ENCODE measurements around the gene ACVR1. TPM values are rescaled to one million over a fixed set of nuclear protein-coding genes. Genes with fewer than 3 reads are reported as not detected.
"Not testable (repeated sequence)": the region's sequence is repeated elsewhere in the genome, so short reads cannot be mapped to it uniquely, and the experiment has no call there.

The ACVR1 gene
- total RNA-seq, 1 donor from 2014 or later: 41.3 TPM

GRCh38 chr2:157895531-157895930 lies 19.4 kb upstream of the ACVR1 start:
- intact Hi-C loops (cut with micrococcal nuclease): loop anchor here (5.0 kb wide), 4 partner anchors 568 to 1817 kb away; partner anchors contain the start of genes ERMN, MARCHF7 and WDSUB1

- intact Hi-C loops (cut with micrococcal nuclease): loop anchor here (5.0 kb wide), 4 partner anchors 568 to 1817 kb away; partner anchors contain the start of genes ERMN, MARCHF7 and WDSUB1
Measured at GRCh38 chr2:157894694-157895435, 18.7 kb upstream of the ACVR1 start.

DNA sequence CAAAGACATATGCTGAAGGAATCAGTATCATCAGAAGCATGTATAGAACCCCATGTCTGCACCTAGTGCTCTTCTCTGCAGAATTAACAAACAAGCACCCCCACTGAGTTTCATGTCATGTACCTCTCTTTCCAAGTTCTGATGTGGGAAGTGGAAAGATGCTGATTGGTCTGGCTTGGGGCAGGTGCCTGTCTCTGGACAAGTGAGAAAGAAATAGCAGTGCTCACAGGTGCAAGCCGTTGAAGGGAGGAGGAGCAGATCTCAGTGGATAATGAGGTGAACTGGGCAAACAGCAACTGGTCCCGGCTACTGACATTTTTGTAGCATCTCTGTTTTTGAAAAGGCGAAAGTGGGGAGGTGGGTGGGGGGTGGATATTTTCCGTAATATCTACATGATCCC lies 17.5 kb upstream of the ACVR1 start:
- intact Hi-C loops (cut with micrococcal nuclease): no loop called here

- intact Hi-C loops (cut with micrococcal nuclease): loop anchor here (1.0 kb wide), 1 partner anchor 14 kb away; no protein-coding TSS in a partner anchor
Measured at GRCh38 chr2:157891643-157892041, 15.5 kb upstream of the ACVR1 start.

DNA sequence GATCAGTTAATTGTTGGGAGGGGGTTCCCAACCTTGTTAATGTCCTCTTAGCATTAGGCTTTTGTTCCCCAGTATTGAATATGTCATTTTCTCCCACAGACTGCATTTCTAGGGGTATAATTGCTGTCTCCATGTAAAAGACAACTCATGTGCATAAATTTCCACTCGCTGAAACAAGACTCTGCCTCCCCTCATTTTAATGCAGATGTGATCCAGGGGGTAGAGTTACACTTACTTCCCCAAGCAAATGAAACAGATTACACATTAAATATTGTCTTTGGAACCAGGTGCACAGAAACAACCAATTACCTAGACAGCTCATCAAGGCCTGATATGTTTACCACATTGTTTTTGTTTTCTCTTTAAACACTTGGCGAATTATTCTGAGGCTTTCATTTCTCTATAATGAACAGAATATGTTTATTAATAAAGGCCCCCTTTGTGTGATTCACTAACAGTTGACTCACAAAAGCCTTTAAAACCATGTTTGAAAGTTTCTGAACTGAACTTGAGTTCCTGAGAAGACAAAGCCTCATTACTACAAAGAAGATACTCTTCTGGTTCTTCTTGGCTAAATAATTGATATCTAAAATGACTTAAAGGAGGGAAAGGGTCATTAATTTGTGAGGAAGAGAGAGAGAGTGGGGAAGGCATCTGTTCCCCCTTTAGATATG lies 15.0 kb upstream of the ACVR1 start:
- intact Hi-C loops (cut with micrococcal nuclease): loop anchor here (1.0 kb wide), 1 partner anchor 14 kb away; no protein-coding TSS in a partner anchor

GRCh38 chr2:157887946-157888345 lies 11.8 kb upstream of the ACVR1 start:
- intact Hi-C loops (cut with micrococcal nuclease): no loop called here

- intact Hi-C loops (cut with micrococcal nuclease): not testable (repeated sequence)
Measured at GRCh38 chr2:157884533-157884932, 8.4 kb upstream of the ACVR1 start.

- intact Hi-C loops (cut with micrococcal nuclease): no loop called here
Measured at GRCh38 chr2:157880927-157881326, 4.8 kb upstream of the ACVR1 start.

DNA sequence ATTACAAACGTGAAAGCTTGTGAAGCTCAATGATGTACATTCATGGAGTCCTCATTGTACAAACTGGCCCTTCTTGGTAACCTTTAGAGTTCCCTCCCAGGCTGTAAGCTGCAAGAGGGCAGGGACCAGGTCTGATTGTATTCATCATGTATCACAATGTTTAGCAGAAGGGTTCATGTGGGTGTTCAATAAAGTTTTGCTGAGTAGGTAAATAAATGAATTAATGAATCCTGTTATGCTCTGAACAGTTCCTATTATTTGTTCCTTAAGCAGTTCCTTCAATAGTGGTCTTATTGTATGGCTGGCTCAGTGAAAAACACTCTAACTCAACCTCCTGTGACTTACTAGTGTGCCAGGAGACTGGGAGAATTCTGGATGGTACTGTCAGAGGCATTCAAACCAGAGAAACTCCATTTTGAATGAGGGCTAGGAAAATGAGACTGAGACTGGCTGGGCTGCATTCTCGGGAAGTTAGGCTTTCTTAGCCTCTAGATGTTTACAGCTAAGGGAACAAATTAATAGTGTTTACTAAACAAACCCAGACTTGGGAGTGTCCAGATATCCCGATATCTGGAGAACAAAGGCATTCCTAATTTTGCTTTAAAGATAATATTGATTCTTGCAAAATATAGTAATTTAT lies 1.8 kb upstream of the ACVR1 start:
- intact Hi-C loops (cut with micrococcal nuclease): loop anchor here (1.0 to 5.0 kb wide), 5 partner anchors 13 to 1536 kb away; no protein-coding TSS in a partner anchor

- intact Hi-C loops (cut with micrococcal nuclease): loop anchor here (1.0 to 5.0 kb wide), 12 partner anchors 15 to 1836 kb away; partner anchors contain the start of genes ACVR1C, CCDC148, MARCHF7 and PKP4
Measured at GRCh38 chr2:157876786-157877138, 632 bp upstream of the ACVR1 start.

- intact Hi-C loops (cut with micrococcal nuclease): loop anchor here (1.0 to 5.0 kb wide), 11 partner anchors 8 to 1837 kb away; partner anchors contain the start of genes ACVR1C, CCDC148, MARCHF7 and PKP4
Measured at GRCh38 chr2:157875641-157876065, 477 bp downstream of the ACVR1 start.

DNA sequence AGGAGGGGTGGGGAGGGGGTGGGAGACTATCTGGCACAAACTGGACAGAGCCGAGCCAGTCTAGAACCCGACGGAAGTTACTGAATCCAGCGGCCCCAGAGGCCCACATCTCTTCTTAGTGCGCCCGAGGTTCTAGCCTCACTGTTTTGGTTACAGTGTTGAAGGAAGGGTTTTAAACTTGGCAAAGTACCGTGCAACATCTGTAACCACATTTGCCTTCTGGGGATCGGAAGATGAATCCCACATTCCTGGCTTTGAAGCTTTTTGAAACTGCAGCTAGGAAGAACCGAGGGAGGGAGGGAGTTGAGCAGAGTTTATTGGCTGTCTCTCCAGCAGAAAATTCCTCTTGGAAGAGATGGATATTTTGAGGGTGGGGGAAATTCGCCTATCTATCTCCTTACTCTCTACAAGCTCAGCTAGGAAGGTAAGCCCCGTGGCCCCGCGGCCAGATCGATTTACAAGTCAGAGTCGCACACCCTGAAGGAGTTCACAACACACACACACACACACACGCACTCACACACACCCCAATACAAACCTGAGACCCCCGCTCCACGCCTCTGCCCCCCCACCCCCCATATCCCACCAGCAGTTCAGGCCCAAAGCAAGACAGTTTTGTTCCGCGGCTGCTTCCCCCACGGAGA lies 1.0 kb downstream of the ACVR1 start:
- intact Hi-C loops (cut with micrococcal nuclease): loop anchor here (1.0 to 5.0 kb wide), 2 partner anchors 8 to 1533 kb away; no protein-coding TSS in a partner anchor

DNA sequence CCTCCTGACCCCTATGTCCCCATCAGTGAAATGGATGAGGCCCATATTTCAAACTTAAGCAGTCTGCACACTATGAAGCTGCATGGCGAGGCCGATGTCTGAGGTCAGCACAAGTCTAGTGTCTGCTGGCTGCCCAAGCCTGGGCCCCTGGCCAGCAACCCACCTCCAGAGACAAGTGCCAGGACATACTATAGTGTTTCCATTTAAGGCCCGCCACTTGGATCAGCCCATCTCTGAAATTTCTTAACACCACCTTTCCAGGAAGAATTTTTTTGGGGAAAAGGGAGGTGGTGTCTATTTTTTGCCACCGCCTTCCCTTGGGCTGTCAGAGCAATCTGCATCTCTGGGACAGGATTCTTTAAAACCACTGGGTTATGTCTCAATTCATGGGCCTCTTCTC lies 1.8 kb downstream of the ACVR1 start:
- intact Hi-C loops (cut with micrococcal nuclease): no loop called here

- intact Hi-C loops (cut with micrococcal nuclease): no loop called here
Measured at GRCh38 chr2:157872791-157873190, 3.3 kb downstream of the ACVR1 start.

DNA sequence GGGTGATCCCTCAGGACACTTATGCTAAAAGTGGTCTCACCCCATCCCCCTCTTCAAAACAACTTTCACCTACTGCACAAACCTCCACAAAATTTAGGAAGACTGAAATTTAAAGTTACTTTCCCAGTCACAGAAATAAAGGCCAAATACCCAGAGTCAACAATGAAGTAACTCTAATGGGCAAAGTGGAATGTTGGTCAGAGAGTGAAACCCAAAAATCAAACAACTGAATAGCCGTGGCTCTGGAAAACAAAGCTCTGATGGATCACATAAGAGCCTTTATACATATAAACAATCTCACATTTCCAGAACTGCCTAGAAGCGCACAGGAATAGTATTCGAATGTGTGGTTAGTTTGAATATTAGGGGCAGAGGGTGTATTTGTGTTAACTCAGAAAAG lies 4.7 kb downstream of the ACVR1 start:
- intact Hi-C loops (cut with micrococcal nuclease): no loop called here

GRCh38 chr2:157868993-157869392 lies 7.1 kb downstream of the ACVR1 start:
- intact Hi-C loops (cut with micrococcal nuclease): loop anchor here (5.0 kb wide), 1 partner anchor 33 kb away; no protein-coding TSS in a partner anchor

GRCh38 chr2:157867703-157868102 lies 8.4 kb downstream of the ACVR1 start:
- intact Hi-C loops (cut with micrococcal nuclease): loop anchor here (1.0 to 5.0 kb wide), 2 partner anchors 8 to 35 kb away; no protein-coding TSS in a partner anchor

GRCh38 chr2:157866666-157867642 lies 9.2 kb downstream of the ACVR1 start:
- intact Hi-C loops (cut with micrococcal nuclease): loop anchor here (1.0 to 5.0 kb wide), 2 partner anchors 8 to 35 kb away; no protein-coding TSS in a partner anchor

DNA sequence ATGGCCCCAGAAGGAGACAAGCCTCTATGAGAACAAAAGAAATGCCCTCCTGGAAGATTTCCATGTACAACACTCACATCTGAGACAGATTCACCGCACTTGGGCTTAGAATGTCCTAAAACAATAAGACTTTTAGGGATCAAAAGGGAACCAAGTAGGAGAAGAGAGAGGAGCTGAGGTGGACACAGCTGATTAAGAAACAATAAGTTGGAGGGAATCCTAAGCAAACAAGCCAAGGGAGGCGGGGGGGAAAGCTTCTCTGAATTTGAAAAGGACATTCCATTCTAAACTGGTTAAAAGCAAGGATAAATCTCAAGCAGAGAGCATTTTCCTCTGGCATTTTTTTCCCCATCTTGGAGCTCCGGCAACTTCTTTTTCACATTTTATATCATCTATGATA lies 9.9 kb downstream of the ACVR1 start:
- intact Hi-C loops (cut with micrococcal nuclease): loop anchor here (5.0 kb wide), 1 partner anchor 36 kb away; no protein-coding TSS in a partner anchor

Data from T-helper 1 cell treated with Interleukin-12 subunit alpha and Interleukin-12 subunit beta and Interleukin-4 antibody, amounts not matched to agents 30 ng/mL and 1 ng/mL, for 36 hours (primary cell).